GM19023 (cell line): ENCODE results near the gene SCGB1C2.
"Not testable (repeated sequence)": the region's sequence is repeated elsewhere in the genome, so short reads cannot be mapped to it uniquely, and the experiment has no call there.

Experiments
- ATAC-seq: cut with Tn5 transposase; IDR thresholded peaks from one replicate; pipeline ENCODE4 v1.9.1; 2021; ENCODE audit warnings: mild to moderate bottlenecking, moderate library complexity; ENCODE audit not compliant: unreplicated experiment

SCGB1C2 gene

DNA sequence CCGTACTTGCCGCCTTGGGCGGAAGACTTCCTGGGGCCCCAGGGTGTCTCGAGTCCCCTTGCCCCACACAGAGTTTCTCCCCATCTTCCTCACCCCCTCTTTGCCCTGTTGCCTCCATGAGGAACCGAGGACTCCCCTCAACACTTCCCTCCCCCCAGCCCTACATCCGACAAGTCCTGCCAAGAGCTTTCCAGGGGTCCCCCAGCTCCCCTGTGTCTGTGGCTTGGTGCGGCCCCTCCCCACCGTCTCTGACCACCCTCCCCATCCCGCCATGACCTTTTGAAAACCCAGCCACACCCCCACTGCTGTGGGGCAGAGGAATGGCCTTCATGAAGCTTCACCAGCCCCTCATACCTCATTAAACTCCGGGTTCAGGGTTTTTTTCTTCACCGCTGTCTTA lies 11.4 kb downstream of the SCGB1C2 start:
- ATAC-seq: no peak

DNA sequence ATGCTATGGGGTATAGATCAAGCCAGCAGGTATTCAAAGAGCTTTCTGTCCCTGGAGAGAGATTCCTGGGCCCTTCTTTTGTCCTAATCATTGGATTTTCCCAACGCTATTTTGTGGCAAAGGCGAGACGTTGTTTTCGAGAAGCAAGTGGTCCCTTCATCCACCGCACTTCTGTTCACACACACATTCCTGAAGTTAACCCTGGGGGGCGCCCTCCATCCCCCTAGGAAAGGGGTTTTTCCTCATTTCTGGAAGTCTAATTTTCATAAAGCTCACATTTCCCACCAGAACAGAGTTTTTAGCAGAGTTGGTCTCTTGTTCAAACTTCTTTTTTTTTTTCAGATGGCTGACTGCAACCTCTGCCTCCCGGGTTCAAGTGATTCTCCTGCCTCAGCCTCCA lies 11.9 kb downstream of the SCGB1C2 start:
- ATAC-seq: no peak

GRCh38 chr17:149897-150584 lies 12.7 kb downstream of the SCGB1C2 start:
- no peak for ATAC-seq

GRCh38 chr17:151004-151403 lies 13.6 kb downstream of the SCGB1C2 start:
- no peak for ATAC-seq

DNA sequence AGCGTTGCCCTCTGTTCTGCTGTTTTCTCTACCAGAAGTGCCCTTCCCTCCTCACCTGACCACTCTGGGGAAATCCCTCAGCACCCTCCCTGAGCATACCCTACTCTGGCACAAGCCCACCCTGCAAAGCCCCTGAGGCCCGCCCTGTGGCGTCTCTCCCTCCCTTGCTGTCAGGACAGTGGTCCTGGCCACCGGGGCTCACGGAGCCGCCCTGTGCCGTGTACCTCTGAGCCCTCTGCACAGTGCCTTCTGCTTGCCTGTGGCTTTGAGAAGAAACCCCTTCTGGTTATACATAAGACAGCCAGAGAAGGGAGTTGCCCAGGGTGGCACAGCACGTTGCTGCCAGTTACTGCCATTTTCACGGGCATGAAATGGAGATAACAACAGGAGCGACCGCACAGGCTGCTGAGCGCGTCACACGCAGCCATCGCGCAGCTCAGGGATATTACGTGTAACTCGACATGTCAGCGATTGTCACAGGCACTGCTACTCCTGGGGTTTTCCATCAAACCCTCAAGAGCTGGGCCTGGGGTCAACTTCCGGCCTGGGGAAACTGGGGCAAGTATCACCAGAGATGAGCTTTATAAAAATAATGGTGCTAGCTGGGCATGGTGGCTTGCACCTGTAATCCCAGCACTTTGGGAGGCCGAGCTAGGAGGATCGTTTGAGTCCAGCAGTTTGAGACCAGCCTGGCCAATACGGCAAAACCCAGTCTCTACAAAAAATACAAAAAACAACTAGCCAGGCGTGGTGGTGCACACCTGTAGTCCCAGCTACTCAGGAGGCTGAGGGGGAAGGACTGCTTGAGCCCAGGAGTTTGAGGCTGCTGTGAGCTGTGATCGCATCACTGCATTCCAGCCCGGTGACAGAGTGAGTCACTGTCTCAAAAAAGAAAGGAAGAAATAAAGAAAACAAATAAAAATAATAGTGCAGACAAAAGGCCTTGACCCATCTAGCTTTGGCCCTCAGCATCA lies 14.8 kb downstream of the SCGB1C2 start:
- ATAC-seq: no peak

GRCh38 chr17:152860-153420 lies 15.6 kb downstream of the SCGB1C2 start:
- ATAC-seq: no peak

DNA sequence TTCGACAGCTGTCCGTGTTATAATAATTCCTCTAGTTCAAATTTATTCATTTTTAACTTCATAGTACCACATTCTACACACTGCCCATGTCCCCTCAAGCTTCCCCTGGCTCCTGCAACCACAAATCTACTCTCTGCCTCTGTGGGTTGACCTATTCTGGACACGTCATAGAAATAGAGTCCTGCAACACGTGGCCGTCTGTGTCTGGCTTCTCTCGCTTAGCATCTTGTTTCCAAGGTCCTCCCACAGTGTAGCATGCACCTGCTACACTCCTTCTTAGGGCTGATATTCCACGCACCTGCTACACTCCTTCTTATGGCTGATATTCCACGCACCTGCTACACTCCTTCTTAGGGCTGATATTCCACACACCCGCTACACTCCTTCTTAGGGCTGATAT lies 16.5 kb downstream of the SCGB1C2 start:
- no peak for ATAC-seq

DNA sequence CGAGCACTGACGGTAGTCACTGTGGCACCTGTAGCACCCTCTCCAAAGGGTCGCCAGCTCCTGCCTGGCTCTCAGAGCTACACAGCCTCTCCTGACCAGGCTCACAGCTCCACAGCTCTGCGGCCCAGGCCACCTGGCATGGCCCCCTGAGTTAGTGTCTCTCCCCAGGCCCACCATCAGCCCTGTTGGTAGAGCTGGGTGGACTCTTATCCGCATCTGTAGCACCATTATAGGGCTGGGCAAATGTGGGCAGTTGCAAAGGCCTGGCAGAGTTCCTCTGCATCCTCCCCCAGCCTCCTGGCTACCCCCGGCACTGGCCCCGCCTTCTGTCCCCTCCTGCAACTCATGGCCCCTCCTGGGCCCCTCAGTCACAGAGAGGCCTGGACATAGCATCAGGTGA lies 18.2 kb downstream of the SCGB1C2 start:
- ATAC-seq: no peak

DNA sequence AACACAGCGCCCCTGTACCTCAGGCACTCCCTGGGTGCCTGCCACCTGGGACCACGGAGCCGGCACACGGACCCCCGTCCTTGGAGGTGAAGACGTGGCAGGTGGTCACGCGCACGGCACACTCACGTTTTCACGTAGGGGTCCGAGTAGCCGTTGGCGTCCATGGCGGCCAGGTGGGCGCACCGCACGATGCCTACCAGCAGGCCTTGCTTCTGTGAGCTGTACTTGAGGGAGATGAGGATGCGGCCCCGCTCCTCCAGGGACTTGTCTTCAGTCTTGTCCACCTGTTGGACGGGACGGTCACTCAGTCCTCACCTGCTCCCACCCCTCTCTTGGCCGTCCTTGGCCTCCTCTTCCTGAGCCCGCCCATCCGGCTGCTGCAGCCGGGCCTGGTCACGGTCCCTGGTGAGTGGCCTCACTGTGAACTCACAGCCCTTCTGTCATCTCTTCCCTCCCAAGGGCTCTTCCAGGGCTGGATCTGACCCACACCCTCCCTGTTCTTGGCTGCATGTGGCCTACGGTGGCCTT lies 18.8 kb downstream of the SCGB1C2 start:
- no peak for ATAC-seq

DNA sequence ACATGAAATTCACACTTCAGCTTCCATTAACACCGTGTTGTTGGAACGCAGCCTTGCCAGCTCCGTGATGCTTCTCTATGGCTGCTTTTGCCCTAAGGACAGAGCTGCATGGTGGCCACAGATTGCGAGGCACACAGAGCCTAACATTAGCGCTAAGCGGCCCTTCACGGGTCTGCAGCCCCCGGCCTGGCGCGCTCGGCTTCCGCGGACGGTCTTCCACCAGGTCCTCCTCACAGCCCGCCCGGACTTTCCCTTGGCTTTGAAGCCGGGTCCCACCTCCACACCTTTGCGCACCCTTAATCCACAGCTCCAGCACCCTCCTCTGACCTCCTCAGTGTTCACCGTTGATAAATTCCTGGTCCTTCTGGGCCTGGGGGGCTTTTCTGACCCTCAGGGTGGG lies 19.6 kb downstream of the SCGB1C2 start:
- ATAC-seq: no peak

DNA sequence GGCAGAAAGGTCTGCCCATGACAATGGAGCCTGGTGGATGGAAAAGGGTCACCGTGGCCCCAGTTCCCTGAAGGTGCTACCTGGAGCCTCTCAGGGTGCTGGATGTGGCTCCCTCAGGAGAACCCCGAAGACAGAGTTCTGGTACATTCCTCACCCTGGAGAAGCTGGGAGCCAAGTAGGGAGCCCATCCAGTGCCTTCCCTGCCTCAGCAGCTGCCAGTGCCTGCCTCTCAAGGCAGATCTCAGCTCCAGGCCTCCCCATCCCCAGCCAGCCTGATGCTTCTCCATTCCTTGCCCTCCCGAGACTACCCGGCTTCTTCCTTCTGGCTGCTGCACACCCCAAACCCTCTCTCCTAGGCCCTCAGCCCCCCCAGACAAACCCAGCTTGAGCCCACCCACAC lies 20.5 kb downstream of the SCGB1C2 start:
- ATAC-seq: no peak

GRCh38 chr17:158379-158778 lies 21.0 kb downstream of the SCGB1C2 start:
- ATAC-seq: no peak

DNA sequence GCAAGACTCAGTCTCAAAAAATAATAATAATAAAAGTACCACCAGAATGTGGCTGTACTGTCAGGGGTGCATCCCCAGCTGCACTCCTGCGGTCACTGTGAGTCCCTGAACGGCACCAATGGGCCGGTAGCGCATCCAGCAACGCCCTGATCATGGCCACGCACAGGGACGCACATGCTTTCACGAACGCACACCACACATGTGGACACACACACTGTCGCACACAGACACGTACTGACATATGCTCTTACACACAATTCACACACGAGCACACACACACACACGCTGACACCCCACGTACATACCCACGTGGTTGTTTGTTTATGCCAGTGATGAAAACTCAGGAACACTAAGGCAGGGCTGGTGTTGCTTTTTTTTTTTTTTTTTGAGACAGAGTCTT lies 22.2 kb downstream of the SCGB1C2 start:
- no peak for ATAC-seq

DNA sequence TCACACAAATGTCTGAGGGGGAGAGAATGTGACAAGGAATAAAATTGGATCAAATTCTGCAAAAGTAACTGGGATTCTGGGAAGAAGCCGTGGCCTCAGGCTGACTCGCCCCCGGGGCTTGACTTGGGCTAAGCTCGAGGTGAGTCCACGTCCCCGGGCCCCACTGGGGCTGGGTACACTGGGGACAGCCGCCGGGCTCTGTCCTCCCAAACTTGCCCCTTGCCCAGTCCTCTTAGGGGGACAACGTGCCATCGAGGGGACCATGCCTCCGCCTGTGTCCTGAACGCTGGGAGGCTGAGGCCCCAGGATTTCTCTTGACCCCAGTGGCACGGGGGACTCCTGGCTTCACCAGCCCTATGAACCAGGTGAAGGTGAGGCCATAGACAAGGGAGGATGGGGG lies 23.0 kb downstream of the SCGB1C2 start:
- ATAC-seq: no peak

DNA sequence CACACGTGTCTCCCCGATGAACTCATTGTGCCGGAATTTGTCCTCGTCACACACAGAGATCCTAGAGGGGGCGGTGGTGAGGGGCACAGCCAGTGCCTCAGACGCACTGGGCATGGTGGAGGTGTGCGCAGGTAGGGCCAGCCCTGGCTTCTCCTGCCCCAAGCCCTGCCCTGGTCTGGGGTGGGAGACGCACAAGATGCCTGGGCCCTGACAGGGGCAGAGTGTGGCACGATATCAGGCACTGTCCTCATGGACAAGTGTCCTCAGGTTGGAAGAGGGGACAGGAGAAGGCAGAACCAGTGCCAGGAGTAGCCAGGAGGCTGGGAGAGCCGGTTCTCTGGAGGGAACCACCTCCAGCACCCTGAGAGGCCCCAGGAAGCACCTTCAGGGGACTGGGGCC lies 24.1 kb downstream of the SCGB1C2 start:
- no peak for ATAC-seq

GRCh38 chr17:162689-163088 lies 25.3 kb downstream of the SCGB1C2 start:
- ATAC-seq: no peak

GRCh38 chr17:163514-164098 lies 26.2 kb downstream of the SCGB1C2 start:
- no peak for ATAC-seq

GRCh38 chr17:164303-165235 lies 27.2 kb downstream of the SCGB1C2 start:
- no peak for ATAC-seq

- no peak for ATAC-seq
Measured at GRCh38 chr17:165939-166338, 28.6 kb downstream of the SCGB1C2 start.

DNA sequence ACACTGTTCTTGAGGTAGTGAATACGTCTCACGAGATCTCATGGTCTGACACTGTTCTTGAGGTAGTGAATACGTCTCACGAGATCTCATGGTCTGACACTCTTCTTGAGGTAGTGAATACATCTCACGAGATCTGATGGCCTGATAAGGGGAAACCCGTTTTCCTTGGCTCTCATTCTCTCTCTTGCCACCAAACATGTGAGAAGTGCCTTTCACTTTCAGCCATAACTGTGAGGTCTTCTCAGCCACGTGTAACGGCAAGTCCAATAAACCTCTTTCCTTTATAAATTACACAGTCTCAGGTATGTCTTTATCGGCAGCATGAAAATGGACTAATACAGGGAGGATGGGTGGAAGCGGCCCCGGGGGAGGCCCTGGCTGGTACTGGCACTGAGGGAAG lies 31.2 kb downstream of the SCGB1C2 start:
- ATAC-seq: not testable (repeated sequence)
